H9 (cell line): ENCODE data around the gene SRXN1. TPM values are rescaled to one million over a fixed set of nuclear protein-coding genes. Genes with fewer than 3 reads are reported as not detected.
"Not testable (repeated sequence)": the region's sequence is repeated elsewhere in the genome, so short reads cannot be mapped to it uniquely, and the experiment has no call there.

Experiments used
- DNase-seq: peaks from one replicate; pipeline ENCODE4 v3.0.0-alpha.2; 2017
- H2AFZ ChIP-seq: one replicate; pipeline ENCODE4 v1.6.1; 2013; ENCODE audit warnings: mild to moderate bottlenecking, low read length, control low read depth, moderate library complexity
- H2AK5ac ChIP-seq: 2 replicates; pipeline ENCODE4 v1.6.1; 2013; ENCODE audit warnings: low read length, control low read depth, mixed read lengths; ENCODE audit not compliant: insufficient read length
- H2BK120ac ChIP-seq: one replicate; pipeline ENCODE4 v1.6.1; 2013; ENCODE audit warnings: low read depth, mild to moderate bottlenecking, low read length, control low read depth, inconsistent platforms; ENCODE audit not compliant: poor library complexity, severe bottlenecking
- H2BK12ac ChIP-seq: 2 replicates; pipeline ENCODE4 v1.6.1; 2013; ENCODE audit warnings: low read length, control low read depth, mixed read lengths, low read depth; ENCODE audit not compliant: insufficient read length
- H2BK15ac ChIP-seq: 2 replicates; pipeline ENCODE4 v1.6.1; 2013; ENCODE audit warnings: low read depth, low read length, control low read depth
- H2BK20ac ChIP-seq: one replicate; pipeline ENCODE4 v1.6.1; 2013; ENCODE audit warnings: low read depth, mild to moderate bottlenecking, low read length, control low read depth, inconsistent platforms; ENCODE audit not compliant: poor library complexity, severe bottlenecking
- H2BK5ac ChIP-seq: 2 replicates; pipeline ENCODE4 v1.6.1; 2013; ENCODE audit warnings: low read length, control low read depth, mixed read lengths; ENCODE audit not compliant: insufficient read length
- H3K14ac ChIP-seq: 2 replicates; pipeline ENCODE4 v1.6.1; 2013; ENCODE audit warnings: low read length, control low read depth; ENCODE audit not compliant: insufficient read depth
- H3K18ac ChIP-seq: 2 replicates; pipeline ENCODE4 v1.6.1; 2013; ENCODE audit warnings: low read depth, mild to moderate bottlenecking, mixed read lengths, low read length, control low read depth; ENCODE audit not compliant: insufficient read length
- H3K23ac ChIP-seq: 2 replicates; pipeline ENCODE4 v1.6.1; 2013; ENCODE audit warnings: low read length, control low read depth, mixed read lengths, low read depth; ENCODE audit not compliant: insufficient read length
- H3K23me2 ChIP-seq: 2 replicates; pipeline ENCODE4 v1.6.1; 2013; ENCODE audit warnings: low read depth, mild to moderate bottlenecking, mixed read lengths, low read length, control low read depth; ENCODE audit not compliant: insufficient read length, poor library complexity, severe bottlenecking
- H3K27ac ChIP-seq: 2 replicates; pipeline ENCODE4 v1.5.1; 2013; ENCODE audit warnings: low read length, control low read depth, mixed read lengths, low read depth; ENCODE audit not compliant: insufficient read length
- H3K27me3 ChIP-seq: 2 replicates; pipeline ENCODE4 v1.6.1; 2013; ENCODE audit warnings: low read length, control low read depth, inconsistent platforms; ENCODE audit not compliant: insufficient read depth
- H3K4ac ChIP-seq: 2 replicates; pipeline ENCODE4 v1.6.1; 2013; ENCODE audit warnings: low read depth, mild to moderate bottlenecking, control low read depth, inconsistent platforms, low read length, moderate library complexity
- H3K4me1 ChIP-seq: 2 replicates; pipeline ENCODE4 v1.6.1; 2013; ENCODE audit warnings: low read length, control low read depth, inconsistent platforms; ENCODE audit not compliant: insufficient read depth
- H3K4me2 ChIP-seq: 2 replicates; pipeline ENCODE4 v1.6.1; 2013; ENCODE audit warnings: low read length, control low read depth, mixed read lengths; ENCODE audit not compliant: insufficient read length, insufficient read depth
- H3K56ac ChIP-seq: 2 replicates; pipeline ENCODE4 v1.6.1; 2013; ENCODE audit warnings: low read depth, mild to moderate bottlenecking, mixed read lengths, low read length, control low read depth; ENCODE audit not compliant: insufficient read length
- H3K79me1 ChIP-seq: 2 replicates; pipeline ENCODE4 v1.6.1; 2013; ENCODE audit warnings: low read depth, mild to moderate bottlenecking, moderate library complexity, low read length, control low read depth, inconsistent platforms; ENCODE audit not compliant: insufficient read depth, poor library complexity, severe bottlenecking
- H3K79me2 ChIP-seq: 2 replicates; pipeline ENCODE4 v1.6.1; 2013; ENCODE audit warnings: low read length, control low read depth, inconsistent platforms; ENCODE audit not compliant: insufficient read depth
- H3K9ac ChIP-seq: 2 replicates; pipeline ENCODE4 v1.6.1; 2013; ENCODE audit warnings: low read length, control low read depth, mixed read lengths; ENCODE audit not compliant: insufficient read length; ENCODE audit errors: extremely low read depth
- H3K9me3 ChIP-seq: one replicate; pipeline ENCODE4 v1.6.1; 2013; ENCODE audit warnings: low read depth, low read length, inconsistent platforms; ENCODE audit not compliant: control insufficient read depth
- H3T11ph ChIP-seq: one replicate; pipeline ENCODE4 v1.6.1; 2013; ENCODE audit warnings: mild to moderate bottlenecking, low read length, control low read depth, inconsistent platforms
- H4K20me1 ChIP-seq: one replicate; pipeline ENCODE4 v1.6.1; 2013; ENCODE audit not compliant: control insufficient read depth, insufficient read length, insufficient read depth
- H4K5ac ChIP-seq: 2 replicates; pipeline ENCODE4 v1.6.1; 2013; ENCODE audit warnings: low read depth, mild to moderate bottlenecking, mixed read lengths, low read length, control low read depth; ENCODE audit not compliant: insufficient read length
- H4K8ac ChIP-seq: replicated peaks from 2 replicates; pipeline ENCODE4 v1.6.1; 2013; ENCODE audit warnings: low read length, control low read depth, mixed read lengths, low read depth; ENCODE audit not compliant: insufficient read length
- H4K91ac ChIP-seq: 2 replicates; pipeline ENCODE4 v1.6.1; 2013; ENCODE audit warnings: low read depth, mild to moderate bottlenecking, moderate library complexity, mixed read lengths, low read length, control low read depth; ENCODE audit not compliant: insufficient read length
- H3K27ac Mint-ChIP-seq, 3 experiments: 2 replicates in 2 of 3; 3 replicates in 1 of 3; pipeline ENCODE4 v1.8.0; 2020 to 2021; ENCODE audit warnings: mixed read lengths in 3 of 3, mild to moderate bottlenecking in 1 of 3, moderate library complexity in 1 of 3
- H3K27me3 Mint-ChIP-seq: 2 replicates; pipeline ENCODE4 v1.8.0; 2021; ENCODE audit warnings: low read depth, mild to moderate bottlenecking, moderate library complexity, mixed read lengths
- H3K36me3 Mint-ChIP-seq, 3 experiments: 2 replicates in 2 of 3; 3 replicates in 1 of 3; pipeline ENCODE4 v1.8.0; 2020 to 2021; ENCODE audit warnings: low read depth in 3 of 3, mixed read lengths in 3 of 3; ENCODE audit not compliant: insufficient read depth in 1 of 3
- H3K4me1 Mint-ChIP-seq, 2 experiments: 2 replicates each; pipeline ENCODE4 v1.8.0; 2020; ENCODE audit warnings: mixed read lengths in 2 of 2
- H3K4me3 Mint-ChIP-seq, 2 experiments: 2 replicates in 1 of 2; 3 replicates in 1 of 2; pipeline ENCODE4 v1.8.0; 2020 to 2021; ENCODE audit warnings: mild to moderate bottlenecking in 2 of 2, mixed read lengths in 2 of 2, moderate library complexity in 1 of 2
- H3K9me3 Mint-ChIP-seq, 2 experiments: 2 replicates in 1 of 2; 3 replicates in 1 of 2; pipeline ENCODE4 v1.8.0; 2020; ENCODE audit warnings: mild to moderate bottlenecking in 2 of 2, mixed read lengths in 2 of 2, moderate library complexity in 1 of 2
- CTCF ChIP-seq: fragments of 200-600 bp; sonication (generic); conservative IDR thresholded peaks from 3 replicates; pipeline ENCODE4 v1.8.0; 2021; ENCODE audit warnings: antibody characterized with exemption, mild to moderate bottlenecking
- WGBS: extraction: QIAGEN DNeasy Blood & Tissue Kit; methylation state at CpG from one replicate; pipeline ENCODE4 v1.1.7; 2013; ENCODE audit warnings: missing lambda C conversion rate, low lambda C conversion rate, mixed read lengths; ENCODE audit not compliant: insufficient read length; ENCODE audit errors: extremely low coverage; 5-methylcytosine and 5-hydroxymethylcytosine counted together
- total RNA-seq: library from RNA; stranded (reverse); gene quantifications from 2 replicates; pipeline ENCODE4 v1.2.1, GENCODE V29; 2021

The SRXN1 gene
- total RNA-seq, 1 experiment from 2014 or later = 25.7 TPM

- H3K79me2 ChIP-seq = no peaks in the 10 kb centered on the region
- no peak for DNase-seq
- H3K4me3 Mint-ChIP-seq = no peak overlapping the region
- no peak overlapping the region for H2BK120ac ChIP-seq
- H2AK5ac ChIP-seq = no peak overlapping the region
- H3K18ac ChIP-seq = no peak overlapping the region
- H3K9me3 Mint-ChIP-seq = no peaks in the 10 kb centered on the region
- H3T11ph ChIP-seq = no peak overlapping the region
- no peak overlapping the region for H3K23ac ChIP-seq
- peaks cover 10 to 24% of the 10 kb centered on the region in 2 experiments for H3K4me1 Mint-ChIP-seq
- no peak overlapping the region for H2BK5ac ChIP-seq
- no peak overlapping the region for H2BK20ac ChIP-seq
- H3K9ac ChIP-seq = no peak overlapping the region
- no peaks in the 10 kb centered on the region for H3K9me3 ChIP-seq
- H2BK15ac ChIP-seq = no peak overlapping the region
- H3K79me1 ChIP-seq = no peaks in the 10 kb centered on the region
- H3K23me2 ChIP-seq = no peaks in the 10 kb centered on the region
- no peak overlapping the region for H4K5ac ChIP-seq
- no CpG with 5 or more reads among the region's 4 CpGs for WGBS
- H3K27me3 ChIP-seq = no peaks in the 10 kb centered on the region
- no peak overlapping the region for H3K14ac ChIP-seq
- no peak overlapping the region for H3K4ac ChIP-seq
- H3K27ac Mint-ChIP-seq = no peak overlapping the region
- TF ChIP-seq CTCF = no peak
- no peaks in the 10 kb centered on the region for H4K20me1 ChIP-seq
- H3K36me3 Mint-ChIP-seq = no peaks in the 10 kb centered on the region
- no peak overlapping the region for H3K56ac ChIP-seq
- H2AFZ ChIP-seq = no peak overlapping the region
- H3K4me2 ChIP-seq = no peak overlapping the region
- no peak overlapping the region for H3K27ac ChIP-seq
- H4K8ac ChIP-seq = no peak overlapping the region
- no peak overlapping the region for H2BK12ac ChIP-seq
- H3K27me3 Mint-ChIP-seq = peaks cover 5% of the 10 kb centered on the region; the same call in 1 of the 2 replicates
- H3K4me1 ChIP-seq = peaks cover 4% of the 10 kb centered on the region; the same call in 1 of the 2 replicates
- H4K91ac ChIP-seq = no peak overlapping the region
Measured at GRCh38 chr20:694496-694895, 41.5 kb upstream of the SRXN1 start.

- not testable (repeated sequence) for H4K91ac ChIP-seq, H3K79me2 ChIP-seq, H2AK5ac ChIP-seq, H3K9me3 Mint-ChIP-seq, H4K20me1 ChIP-seq, H3K36me3 Mint-ChIP-seq, H3K27ac ChIP-seq, H3K4me2 ChIP-seq, H3K27ac Mint-ChIP-seq, DNase-seq, H3K27me3 Mint-ChIP-seq, H3K9me3 ChIP-seq, H2BK5ac ChIP-seq, H3K4ac ChIP-seq, H3K23ac ChIP-seq, H3K4me3 Mint-ChIP-seq, H2AFZ ChIP-seq, H3K4me1 ChIP-seq, H2BK120ac ChIP-seq, H4K5ac ChIP-seq, H3K23me2 ChIP-seq, H3K56ac ChIP-seq, H3K14ac ChIP-seq, H3K27me3 ChIP-seq, H3T11ph ChIP-seq, H3K9ac ChIP-seq, H3K18ac ChIP-seq, H2BK20ac ChIP-seq, H2BK15ac ChIP-seq, H2BK12ac ChIP-seq, H4K8ac ChIP-seq, H3K79me1 ChIP-seq
- peaks cover 10 to 27% of the 10 kb centered on the region in 2 experiments for H3K4me1 Mint-ChIP-seq
- no CpG with 5 or more reads among the region's 10 CpGs for WGBS
Measured at GRCh38 chr20:693786-694185, 40.8 kb upstream of the SRXN1 start.
